Heart left ventricle (tissue), 16 donors: ENCODE measurements around the gene CMC4. TPM values are rescaled to one million over a fixed set of nuclear protein-coding genes. Genes with fewer than 3 reads are reported as not detected.
A peak's percentile ranks its signal among the peaks of the same experiment; 100 is the strongest.

Experiments used
- ATAC-seq, 4 donors: fragments of 200-7000 bp; cut with Tn5 transposase; one replicate each; pipeline ENCODE4 v1.9.1; 2020 to 2022; ENCODE audit warnings: moderate library complexity in 4 of 4, mild to moderate bottlenecking in 3 of 4, moderate number of reproducible peaks in 1 of 4
- DNase-seq, 5 donors: peaks; one replicate each; pipeline ENCODE4 v3.0.0-alpha.2; 2020
- H3K27ac ChIP-seq, 12 donors: fragments of 200-600 bp; sonication (generic) in 4 of 12; one replicate each; pipeline versions ENCODE4 v1.5.0 to v1.8.0; 2016 to 2022; ENCODE audit warnings: mild to moderate bottlenecking in 2 of 12
- H3K27me3 ChIP-seq, 9 donors: fragments of 200-600 bp; sonication (generic) in 2 of 9; one replicate each; pipeline versions ENCODE4 v1.5.1 to v1.8.0; 2016 to 2022; ENCODE audit warnings: mild to moderate bottlenecking in 3 of 9
- H3K36me3 ChIP-seq, 9 donors: fragments of 200-600 bp; sonication (generic) in 2 of 9; one replicate each; pipeline versions ENCODE4 v1.5.0 to v1.8.0; 2018 to 2022; ENCODE audit warnings: mild to moderate bottlenecking in 2 of 9
- H3K4me1 ChIP-seq, 12 donors: fragments of 200-600 bp; sonication (generic) in 4 of 12; one replicate each; pipeline versions ENCODE4 v1.5.0 to v1.8.0; 2016 to 2022; ENCODE audit warnings: mild to moderate bottlenecking in 3 of 12
- H3K4me3 ChIP-seq, 12 donors: fragments of 200-600 bp; sonication (generic) in 4 of 12; one replicate each; pipeline versions ENCODE4 v1.5.0 to v1.8.0; 2017 to 2022; ENCODE audit warnings: mild to moderate bottlenecking in 9 of 12, moderate library complexity in 4 of 12
- H3K9me3 ChIP-seq, 12 donors: fragments of 200-600 bp; sonication (generic) in 4 of 12; one replicate each; pipeline versions ENCODE4 v1.5.0 to v1.8.0; 2016 to 2022; ENCODE audit warnings: mild to moderate bottlenecking in 1 of 12
- CTCF ChIP-seq, 12 donors: fragments of 200-600 bp; sonication (generic) in 4 of 12; IDR thresholded peaks; one replicate each; pipeline versions ENCODE4 v1.5.0 to v1.8.0; 2018 to 2022; ENCODE audit warnings: antibody characterized with exemption in 12 of 12, mild to moderate bottlenecking in 5 of 12
- POLR2A ChIP-seq, 2 donors: fragments of 450-650 bp; IDR thresholded peaks; one replicate each; pipeline ENCODE4 v1.6.1; 2017; ENCODE audit warnings: antibody characterized with exemption in 2 of 2, mild to moderate bottlenecking in 2 of 2, moderate library complexity in 2 of 2
- WGBS, 4 donors: extraction: QIAGEN DNeasy Blood & Tissue Kit in 2 of 4; methylation state at CpG; one replicate each; pipeline versions ENCODE4 v1.1.5 to v1.1.7; 2013 to 2018; 5-methylcytosine and 5-hydroxymethylcytosine counted together
- intact Hi-C, 10 donors: fragments of 100-400 bp; cut with DNase I; formaldehyde crosslinking; loops; one replicate each; pipeline versions ENCODE4 v1.11.1 to v1.14.2; 2022
- polyA plus RNA-seq, 2 donors: library from polyadenylated mRNA; stranded (reverse); fragments of 200-250 nt; gene quantifications; one replicate each; pipeline ENCODE4 v1.2.3, GENCODE V29; 2013
- total RNA-seq, 9 donors: library from RNA; depleted of rRNA in 2 of 9; stranded (reverse); fragments of >200 nt in 2 of 9; fragmentation: NEBNext Ultra II Directional in 3 of 9; extraction: Animal tissue kit (Norgen Biotek cat#: 25700) in 3 of 9; gene quantifications; one replicate each; pipeline versions ENCODE4 v1.1.0 to v1.2.4, GENCODE V29; 2016 to 2023
- donor health status: ischemic (EF 13 %, LVEDD 7.1; RV severe dilation, severe dysfunction).
- donor health status: healthy with polysubstance abuse.
- donor health status: DM: no; HTN: yes; CAD: no.
- donor health status: DM: no; HTN: no; CAD: no.
- donor health status: ischemic (EF 25% LVEDD 6.9; RV normal size, moderate dysfunction).
- donor health status: ischemic (EF 25% LVEDD 5.7; RV mildly dilated, moderate dysfunction).
- donor health status: healthy.
- donor health status: DM: yes; HTN: yes; CAD: no.
- donor health status: ischemic (EF 35%, LVEDD 5.7; RV mildly dilated, moderate dysfunction).
- donor health status: nonischemic (EF 11% LVEDD 7.7; RV severe dilation, severe dysfunction).
- donor health status: DM: yes; HTN: yes; CAD: no.
- donor health status: PGD.
- donor health status: ischemic (EF 29% LVEDD 5.4; RV normal size, mild dysfunction).
- donor health status: nonischemic (EF 23%, LVEDD 6.1; RV moderate dilation, normal function).

The CMC4 gene
- total and polyA plus RNA-seq, 11 donors, result 14.4 to 74.3 (median 24.0) TPM

- no peak overlapping the region for H3K4me3 ChIP-seq
- no peak for TF ChIP-seq POLR2A (IDR thresholded peaks at IDR 0.05)
- no peak for TF ChIP-seq CTCF (IDR thresholded peaks at IDR 0.05)
- H3K27me3 ChIP-seq, result no peaks in the 10 kb centered on the region
- H3K36me3 ChIP-seq, result peaks cover 0 to 63% (median 17%) of the 10 kb centered on the region in 9 donors
- intact Hi-C loops, result no loop called here
- DNase-seq, result peak in 1 of 5 donors; percentile 17
- no peak for ATAC-seq
- no peaks in the 10 kb centered on the region for H3K9me3 ChIP-seq
- 89 to 97% (median 94%) methylated on average over 26 of the region's 26 CpGs for WGBS, 4 donors
- H3K27ac ChIP-seq, result no peak overlapping the region
- H3K4me1 ChIP-seq, result no peaks in the 10 kb centered on the region
These were observed 16.2 kb upstream of the CMC4 start for GRCh38 chrX:155086961-155087735.

- Histone ChIP-seq H3K4me1 (no peaks in the 10 kb centered on the region), H3K4me3 (no peak overlapping the region), H3K27me3 (no peaks in the 10 kb centered on the region), H3K27ac (no peak overlapping the region), H3K9me3 (no peaks in the 10 kb centered on the region), H3K36me3 (peaks cover 0 to 60% (median 17%) of the 10 kb centered on the region in 9 donors)
- 73 to 86% (median 82%) methylated on average over 24 of the region's 24 CpGs for WGBS, 4 donors
- intact Hi-C loops, result no loop called here
- TF ChIP-seq POLR2A (IDR thresholded peaks at IDR 0.05) (no peak), CTCF (IDR thresholded peaks at IDR 0.05) (peak; percentile 16 to 53 (median 39))
- DNase-seq (no peak), ATAC-seq (peak in 2 of 4 donors; percentile 36 to 50)
These were observed 15.4 kb upstream of the CMC4 start for GRCh38 chrX:155086202-155086840.

GRCh38 chrX:155071694-155072280, 851 bp upstream of the CMC4 start:
- TF ChIP-seq CTCF (IDR thresholded peaks at IDR 0.05), result no peak
- no peak for TF ChIP-seq POLR2A (IDR thresholded peaks at IDR 0.05)
- H3K4me1 ChIP-seq, result peaks cover 0 to 28% (median 9%) of the 10 kb centered on the region in 12 donors
- ATAC-seq (peak in 2 of 4 donors; percentile 3 to 29), DNase-seq (peak in 1 of 5 donors; percentile 32)
- H3K36me3 ChIP-seq, result peaks cover 0 to 32% (median 17%) of the 10 kb centered on the region in 9 donors
- intact Hi-C loops, result no loop called here
- peak overlapping the region in 11 of 12 donors; percentile 60 to 91 (median 79) for H3K27ac ChIP-seq
- no peaks in the 10 kb centered on the region for H3K9me3 ChIP-seq
- peak overlapping the region; percentile 51 to 90 (median 69) for H3K4me3 ChIP-seq
- 1 to 40% (median 18%) methylated on average over 14 to 25 of the region's 25 CpGs for WGBS, 4 donors
- H3K27me3 ChIP-seq, result no peaks in the 10 kb centered on the region

- no peak for TF ChIP-seq CTCF (IDR thresholded peaks at IDR 0.05)
- TF ChIP-seq POLR2A (IDR thresholded peaks at IDR 0.05), result no peak
- Histone ChIP-seq H3K4me1 (peaks cover 0 to 28% (median 9%) of the 10 kb centered on the region in 12 donors), H3K27me3 (no peaks in the 10 kb centered on the region), H3K27ac (peak overlapping the region; percentile 57 to 94 (median 87)), H3K9me3 (no peaks in the 10 kb centered on the region), H3K36me3 (peaks cover 0 to 22% (median 5%) of the 10 kb centered on the region in 9 donors), H3K4me3 (peak overlapping the region; percentile 38 to 94 (median 71))
- intact Hi-C loops, result no loop called here
- WGBS, 4 donors, result 0 to 50% (median 15%) methylated on average over 16 of the region's 16 CpGs
- DNase-seq (peak in 3 of 5 donors; percentile 14 to 40 (median 19)), ATAC-seq (peak in 3 of 4 donors; percentile 15 to 23 (median 21))
These were observed 317 bp downstream of the CMC4 start for GRCh38 chrX:155070663-155070974.
